Measurements from ENCODE around the gene SDHA.
A peak's percentile ranks its signal among the peaks of the same experiment; 100 is the strongest.
"Not testable (repeated sequence)": the region's sequence is repeated elsewhere in the genome, so short reads cannot be mapped to it uniquely, and the experiment has no call there.

Gene SDHA

DNA sequence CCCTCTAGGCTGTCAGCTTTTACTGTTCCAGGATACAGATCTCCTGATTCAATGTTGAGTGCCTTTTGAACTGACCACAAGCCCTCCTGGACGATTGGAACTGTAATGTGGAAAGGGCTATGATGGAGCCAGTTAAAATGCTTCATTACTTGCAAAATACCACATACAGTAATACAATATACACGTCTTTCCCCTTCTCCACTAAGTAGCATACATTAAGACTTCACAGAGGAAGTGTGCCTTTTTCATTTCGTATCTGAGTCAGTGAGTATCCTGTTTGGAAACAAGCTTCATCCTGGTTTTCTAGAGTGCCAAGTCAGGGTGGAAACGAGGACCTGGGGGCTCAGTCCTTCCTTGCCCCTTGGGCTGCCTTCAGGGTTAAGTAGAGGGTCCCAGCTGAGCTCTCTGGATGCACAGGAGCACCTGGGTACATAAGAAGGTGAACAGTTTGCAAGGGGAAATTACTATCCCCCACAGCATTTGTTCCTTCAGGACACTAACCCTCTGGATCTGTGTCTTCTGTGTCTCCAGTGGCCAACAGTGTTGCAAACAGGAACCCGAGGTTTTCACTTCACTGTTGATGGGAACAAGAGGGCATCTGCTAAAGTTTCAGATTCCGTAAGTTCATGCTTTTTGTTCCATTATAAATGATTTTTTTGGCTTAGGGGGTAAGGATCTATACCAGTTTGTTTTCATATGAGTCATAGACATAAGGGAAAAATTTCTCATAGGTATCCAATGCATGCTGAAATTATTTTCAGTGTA, 5.0 kb downstream of the SDHA start:
- not testable (repeated sequence) for DNase-seq

DNA sequence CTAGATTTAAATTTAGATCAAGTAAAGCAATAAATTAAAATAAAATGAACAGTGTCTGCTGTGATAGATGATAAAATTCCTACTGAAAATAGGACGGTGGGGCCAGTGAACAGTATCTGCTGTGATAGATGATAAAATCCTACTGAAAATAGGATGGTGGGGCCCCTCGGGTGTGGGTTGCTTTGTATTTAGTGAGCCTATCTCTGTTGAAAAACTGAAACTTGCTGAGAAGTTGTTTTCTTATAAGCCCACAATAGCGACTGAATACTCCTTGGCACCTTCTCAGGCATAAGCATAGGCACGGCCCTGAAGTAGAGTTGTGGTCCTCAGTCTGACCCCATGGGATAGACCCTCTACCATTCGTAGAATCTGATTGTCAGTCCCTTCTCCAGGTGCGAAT, 5.7 kb downstream of the SDHA start:
- no peak for DNase-seq

DNA sequence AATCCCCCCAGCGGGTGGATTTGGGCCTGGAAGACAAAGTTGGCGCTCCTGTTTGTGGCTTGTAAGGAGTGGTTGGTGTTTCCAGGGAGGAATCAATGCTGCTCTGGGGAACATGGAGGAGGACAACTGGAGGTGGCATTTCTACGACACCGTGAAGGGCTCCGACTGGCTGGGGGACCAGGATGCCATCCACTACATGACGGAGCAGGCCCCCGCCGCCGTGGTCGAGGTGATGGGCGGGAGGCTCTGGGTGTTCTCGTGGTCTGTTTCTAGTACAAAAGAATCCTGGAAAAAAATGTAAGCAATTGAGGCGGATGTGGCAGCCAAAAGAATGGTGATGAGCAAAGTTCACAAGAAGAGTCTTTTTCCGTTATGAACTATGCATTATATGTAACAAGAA, 7.2 kb downstream of the SDHA start:
- no peak for DNase-seq

DNA sequence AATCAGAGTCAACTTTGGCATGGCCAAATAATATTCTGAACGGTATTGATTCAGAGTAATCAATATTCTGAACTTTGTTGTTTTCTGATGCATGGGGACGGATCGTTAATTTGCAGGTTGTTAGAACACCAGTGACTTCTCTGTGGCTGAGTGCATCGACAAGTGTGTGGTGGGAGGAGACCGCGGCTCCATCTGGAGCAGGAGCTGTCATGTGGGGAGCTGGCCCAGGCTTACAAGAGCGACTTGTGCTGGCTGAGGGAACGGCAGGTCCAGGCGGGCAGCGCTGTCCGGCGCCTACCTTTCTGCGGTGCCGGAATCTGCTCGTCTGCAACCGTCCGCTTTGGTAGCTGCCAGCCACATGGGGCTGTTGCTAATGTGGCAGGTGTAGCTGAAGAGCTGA, 9.3 kb downstream of the SDHA start:
- not testable (repeated sequence) for DNase-seq

DNA sequence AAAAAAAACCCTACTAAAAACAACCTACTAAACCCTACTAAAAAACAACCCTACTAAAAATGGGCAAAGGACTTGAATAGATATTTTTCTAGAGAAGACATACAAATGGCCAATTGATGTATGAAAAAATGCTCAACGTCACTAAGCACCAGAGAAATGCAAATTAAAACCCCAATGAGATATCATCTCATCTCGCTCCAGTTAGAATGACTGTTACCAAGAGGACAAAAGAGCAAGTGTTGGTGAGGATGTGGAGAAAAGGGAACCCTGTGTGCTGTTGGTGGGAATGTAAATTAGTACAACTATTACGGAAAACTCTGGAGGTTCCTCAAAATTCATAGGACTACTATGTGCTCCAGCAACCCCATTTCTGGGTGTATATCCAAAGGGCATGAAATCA, 10.8 kb downstream of the SDHA start:
- no peak for DNase-seq

DNA sequence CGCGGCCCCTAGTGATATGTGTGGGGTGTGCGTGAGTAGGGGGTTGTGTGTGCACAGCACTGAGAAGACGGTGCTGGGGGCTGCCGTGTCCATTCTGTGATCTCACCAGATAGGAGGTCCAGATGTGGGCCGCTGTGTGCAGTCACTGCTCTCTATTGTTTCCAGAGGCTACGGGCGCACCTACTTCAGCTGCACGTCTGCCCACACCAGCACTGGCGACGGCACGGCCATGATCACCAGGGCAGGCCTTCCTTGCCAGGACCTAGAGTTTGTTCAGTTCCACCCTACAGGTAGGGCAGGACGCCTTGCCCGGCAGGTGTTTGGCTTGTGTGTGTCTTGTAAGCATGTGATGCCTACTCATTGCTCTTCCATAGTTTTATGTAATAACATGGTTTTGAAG, 12.6 kb downstream of the SDHA start:
- no peak for DNase-seq

DNA sequence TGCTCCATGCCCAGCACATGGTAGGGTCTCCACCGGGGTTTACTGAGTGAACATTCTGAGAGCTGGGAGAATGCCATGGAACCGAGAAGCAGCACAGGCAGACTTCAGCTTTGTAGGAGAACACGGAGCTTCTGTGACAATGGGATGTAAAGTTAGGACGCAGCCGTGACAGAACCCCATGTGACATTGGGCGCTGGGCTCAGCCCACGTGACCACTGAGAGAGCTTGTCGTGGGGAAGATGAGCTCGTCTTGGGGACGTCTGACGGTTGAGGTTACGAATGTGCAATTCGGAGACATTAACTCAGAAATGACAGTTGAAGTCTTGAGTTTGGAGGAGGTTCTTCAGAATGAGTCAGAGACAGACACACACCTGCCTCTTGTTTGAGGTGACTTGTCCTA, 13.5 kb downstream of the SDHA start:
- DNase-seq: no peak

DNA sequence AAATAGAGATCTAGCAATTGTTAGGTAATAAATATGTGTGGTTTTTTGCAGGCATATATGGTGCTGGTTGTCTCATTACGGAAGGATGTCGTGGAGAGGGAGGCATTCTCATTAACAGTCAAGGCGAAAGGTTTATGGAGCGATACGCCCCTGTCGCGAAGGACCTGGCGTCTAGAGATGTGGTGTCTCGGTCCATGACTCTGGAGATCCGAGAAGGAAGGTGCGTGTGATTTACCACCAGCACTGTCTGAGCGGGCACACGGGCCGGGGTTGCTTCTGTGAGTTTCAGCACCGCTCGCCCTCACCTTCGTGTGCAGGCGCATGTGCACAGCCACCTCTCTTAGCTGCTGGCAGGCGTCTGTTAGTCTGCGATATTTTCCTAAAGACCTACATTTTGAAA, 15.3 kb downstream of the SDHA start:
- DNase-seq: not testable (repeated sequence)

DNA sequence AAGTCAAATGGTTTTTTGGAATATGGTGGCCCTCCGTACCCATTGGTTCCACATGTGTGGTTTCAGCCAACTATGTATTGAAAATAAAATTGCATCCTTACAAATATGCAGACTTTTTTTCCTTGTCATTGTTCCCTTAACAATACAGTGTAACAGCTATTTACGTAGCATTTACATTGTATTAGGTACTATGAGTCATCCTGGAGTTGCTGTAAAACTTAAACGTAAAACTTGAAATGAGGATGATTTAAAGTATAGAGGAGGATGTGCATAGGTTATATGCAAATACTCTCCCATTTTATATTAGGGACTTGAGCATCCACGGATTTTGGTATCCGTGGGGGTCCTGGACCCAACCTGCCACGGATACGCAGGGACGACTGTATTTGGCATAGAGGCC, 16.3 kb downstream of the SDHA start:
- no peak for DNase-seq

DNA sequence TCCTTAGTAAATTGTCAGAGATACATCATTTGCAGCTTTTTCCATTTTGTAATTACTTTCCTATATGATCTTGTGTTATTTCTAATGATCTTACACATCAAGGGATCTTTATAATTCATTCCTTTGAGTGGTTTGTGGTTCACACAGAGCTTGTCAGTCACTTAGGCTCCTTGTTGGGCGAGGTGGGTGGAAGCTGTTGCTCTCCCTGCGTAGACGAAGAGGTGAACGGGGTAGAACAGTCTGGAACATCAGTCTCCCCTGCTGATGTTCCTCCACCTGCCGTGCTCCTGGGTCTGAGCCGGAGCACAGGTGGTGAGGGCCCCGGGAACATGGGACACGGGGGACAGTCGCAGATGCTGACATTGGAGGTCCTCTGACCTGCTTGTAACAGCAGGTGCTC, 17.4 kb downstream of the SDHA start:
- not testable (repeated sequence) for DNase-seq

DNA sequence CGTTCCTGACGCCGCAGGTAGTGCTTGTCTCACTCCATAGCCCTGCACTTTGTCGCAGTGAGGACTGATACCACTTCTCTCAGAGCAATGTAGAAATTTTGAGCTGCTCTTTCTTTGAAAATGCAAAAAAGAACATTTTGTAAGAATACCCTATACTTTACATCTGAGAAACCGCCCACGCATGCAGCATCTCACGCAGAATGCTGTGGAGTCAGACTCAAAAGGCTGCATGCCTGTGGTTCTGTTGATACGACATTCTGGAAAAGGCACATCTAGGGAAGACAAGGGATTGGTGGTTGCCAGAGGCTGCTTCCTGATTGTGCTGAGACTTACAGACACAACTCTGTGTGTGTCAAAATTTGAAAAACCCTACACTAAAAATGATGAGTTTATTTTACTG, 19.8 kb downstream of the SDHA start:
- not testable (repeated sequence) for DNase-seq

DNA sequence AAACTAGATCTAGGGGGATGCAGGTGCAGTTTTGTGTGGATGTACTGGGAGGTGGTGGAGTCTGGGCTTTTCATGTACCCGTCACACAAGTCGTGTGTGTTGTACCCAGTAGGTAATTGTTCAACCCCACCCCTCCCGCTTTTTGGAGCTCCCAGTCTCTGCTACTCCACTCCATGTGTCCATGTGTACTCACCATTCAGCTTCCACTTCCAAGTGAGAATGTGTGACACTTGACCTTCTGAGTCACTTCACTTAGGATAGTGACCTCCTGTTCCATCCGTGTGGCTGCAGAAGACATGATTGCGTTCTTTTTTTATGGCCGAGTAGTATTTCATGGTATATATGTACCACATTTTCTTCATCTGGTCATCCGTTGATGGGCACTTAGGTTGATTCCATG, 22.4 kb downstream of the SDHA start:
- DNase-seq: not testable (repeated sequence)

DNA sequence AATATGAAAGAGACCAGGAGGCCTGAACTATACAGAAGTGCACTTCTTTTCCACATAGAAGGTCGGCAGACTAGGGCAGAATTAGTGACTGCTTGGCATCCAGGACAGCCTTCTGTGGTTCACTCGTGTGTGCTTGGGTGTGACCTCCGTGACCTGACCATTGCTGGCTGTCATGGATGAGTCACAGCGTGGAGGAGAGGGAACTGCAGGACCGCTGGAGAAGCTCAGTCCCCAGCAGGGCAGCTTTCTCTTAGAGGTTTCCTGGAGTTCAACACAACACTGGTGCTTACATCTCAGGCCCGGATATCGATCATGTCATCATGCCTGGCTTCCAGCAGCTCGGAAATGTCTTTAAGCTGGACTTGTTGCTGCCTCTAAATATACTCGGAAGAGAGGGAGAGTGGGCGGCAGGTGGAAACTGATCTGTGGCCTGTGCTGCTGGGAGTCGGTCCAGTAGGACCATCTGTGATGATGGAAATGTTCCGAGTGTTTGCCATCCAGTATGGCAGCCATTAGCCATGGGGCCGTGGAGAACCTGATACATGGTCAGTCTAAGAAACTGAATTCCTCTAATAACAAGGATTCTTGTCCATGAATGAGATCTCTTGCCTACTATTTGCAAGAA, 23.0 kb downstream of the SDHA start:
- DNase-seq: not testable (repeated sequence)

DNA sequence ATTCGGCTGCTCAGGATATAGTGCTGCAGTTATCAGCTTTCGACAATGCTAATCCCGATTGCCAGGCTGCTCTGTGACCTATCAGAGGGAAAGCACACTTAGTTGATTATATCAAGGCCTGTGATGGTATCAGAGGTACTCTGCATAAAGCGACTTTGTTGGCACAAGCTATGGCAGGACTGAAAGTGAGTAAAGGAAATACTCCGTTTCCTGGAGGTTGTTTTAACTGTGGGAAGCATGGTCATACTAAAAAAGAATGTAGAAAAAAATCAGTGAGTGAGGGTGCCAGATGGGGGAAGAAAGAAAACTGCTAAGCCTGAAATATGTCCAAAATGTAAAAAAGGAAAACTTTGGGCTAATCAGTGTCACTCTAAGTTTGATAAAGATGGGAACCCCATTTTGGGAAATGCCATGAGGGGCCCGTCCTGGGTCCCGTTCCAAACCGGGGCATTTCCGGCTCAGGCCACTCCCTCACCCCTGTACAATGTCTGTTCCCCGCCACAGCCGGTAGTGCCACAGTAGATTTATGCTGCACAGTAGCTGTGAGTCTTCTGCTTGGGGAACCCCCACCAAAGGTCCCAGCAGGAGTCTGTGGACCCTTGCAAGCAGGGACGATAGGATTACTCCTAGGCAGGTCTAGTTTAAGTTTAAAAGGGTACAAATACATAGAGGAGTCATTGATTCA, 25.7 kb downstream of the SDHA start:
- DNase-seq: peak in 1 of 2 experiments; percentile 16

DNA sequence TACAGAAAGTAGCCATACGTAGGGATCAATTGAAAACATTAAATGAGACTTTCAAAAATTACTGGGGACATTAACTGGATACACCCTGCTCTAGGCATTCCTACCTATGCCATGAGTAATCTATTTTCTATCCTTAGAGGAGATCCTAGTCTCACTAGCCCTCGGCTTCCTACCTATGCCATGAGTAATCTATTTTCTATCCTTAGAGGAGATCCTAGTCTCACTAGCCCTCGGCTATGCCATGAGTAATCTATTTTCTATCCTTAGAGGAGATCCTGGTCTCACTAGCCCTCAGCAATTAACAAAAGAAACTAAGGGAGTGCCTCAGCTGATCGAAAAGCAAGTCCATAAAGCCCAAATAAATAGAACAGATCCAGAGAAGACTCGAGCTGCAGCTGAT, 27.6 kb downstream of the SDHA start:
- not testable (repeated sequence) for DNase-seq

DNA sequence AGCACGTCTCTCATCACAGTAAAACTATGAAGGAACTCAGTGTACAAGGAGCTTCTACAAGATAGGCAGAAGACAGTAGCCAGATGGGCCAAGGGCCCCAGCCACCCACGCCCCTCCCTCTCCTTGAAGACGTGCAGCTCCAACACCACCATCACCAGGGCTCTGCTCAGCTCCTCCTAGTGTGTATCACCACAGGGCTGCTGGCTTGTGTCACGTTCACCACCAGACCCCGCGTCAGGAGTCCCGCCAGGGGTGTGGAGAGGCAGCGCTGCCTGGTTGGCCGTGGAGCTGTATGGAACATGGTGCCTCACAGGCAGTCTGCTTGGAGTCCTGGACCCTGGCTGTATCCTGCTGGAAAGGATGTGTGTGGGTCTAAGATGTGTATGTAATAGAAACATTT, 32.3 kb downstream of the SDHA start:
- DNase-seq: not testable (repeated sequence)

DNA sequence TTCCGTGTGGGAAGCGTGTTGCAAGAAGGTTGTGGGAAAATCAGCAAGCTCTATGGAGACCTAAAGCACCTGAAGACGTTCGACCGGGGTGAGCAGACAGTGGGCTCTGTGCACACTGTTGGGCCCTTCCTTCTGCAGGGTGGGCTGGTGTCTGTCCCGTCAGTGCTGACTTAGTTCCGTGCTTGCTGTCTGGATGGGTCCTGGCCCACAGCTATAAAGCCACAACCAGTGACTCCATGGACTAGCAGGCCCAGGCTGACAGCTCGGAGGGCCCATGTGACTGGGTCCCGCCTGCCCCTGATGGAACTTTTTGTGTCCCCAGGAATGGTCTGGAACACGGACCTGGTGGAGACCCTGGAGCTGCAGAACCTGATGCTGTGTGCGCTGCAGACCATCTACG, 32.9 kb downstream of the SDHA start:
- DNase-seq: not testable (repeated sequence)

DNA sequence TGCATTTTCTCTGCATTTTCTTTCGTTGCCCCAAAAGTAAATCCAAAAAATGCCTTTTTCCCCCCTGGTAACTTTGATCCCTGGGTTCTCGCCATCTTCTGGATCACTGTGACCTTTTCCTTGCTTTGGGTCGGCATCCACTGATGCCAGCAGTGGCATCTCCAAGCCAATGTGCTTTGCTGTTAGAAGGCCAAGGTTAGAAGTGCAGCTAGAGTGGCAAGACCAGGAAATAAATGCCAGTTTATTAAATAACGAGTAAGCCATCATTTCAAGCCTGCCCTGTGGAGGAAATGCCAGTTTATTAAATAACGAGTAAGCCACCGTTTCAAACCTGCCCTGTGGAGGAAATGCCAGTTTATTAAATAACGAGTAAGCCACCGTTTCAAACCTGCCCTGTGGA, 33.4 kb downstream of the SDHA start:
- not testable (repeated sequence) for DNase-seq

DNA sequence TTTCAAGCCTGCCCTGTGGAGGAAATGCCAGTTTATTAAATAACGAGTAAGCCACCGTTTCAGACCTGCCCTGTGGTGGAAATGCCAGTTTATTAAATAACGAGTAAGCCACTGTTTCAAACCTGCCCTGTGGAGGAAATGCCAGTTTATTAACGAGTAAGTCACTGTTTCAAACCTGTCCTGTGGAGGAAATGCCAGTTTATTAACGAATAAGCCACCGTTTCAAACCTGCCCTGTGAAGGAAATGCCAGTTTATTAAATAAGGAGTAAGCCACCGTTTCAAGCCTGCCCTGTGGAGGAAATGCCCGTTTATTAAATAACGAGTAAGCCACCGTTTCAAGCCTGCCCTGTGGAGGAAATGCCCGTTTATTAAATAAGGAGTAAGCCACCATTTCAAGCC, 33.9 kb downstream of the SDHA start:
- DNase-seq: not testable (repeated sequence)

DNA sequence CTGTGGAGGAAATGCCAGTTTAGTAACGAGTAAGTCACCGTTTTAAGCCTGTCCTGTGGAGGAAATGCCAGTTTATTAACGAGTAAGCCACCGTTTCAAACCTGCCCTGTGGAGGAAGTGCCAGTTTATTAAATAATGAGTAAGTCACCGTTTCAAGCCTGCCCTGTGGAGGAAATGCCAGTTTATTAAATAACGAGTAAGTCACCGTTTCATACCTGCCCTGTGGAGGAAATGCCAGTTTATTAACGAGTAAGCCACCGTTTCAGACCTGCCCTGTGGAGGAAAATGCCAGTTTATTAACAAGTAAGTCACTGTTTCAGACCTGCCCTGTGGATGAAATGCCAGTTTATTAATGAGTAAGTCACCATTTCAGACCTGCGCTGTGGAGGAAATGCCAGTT, 34.4 kb downstream of the SDHA start:
- no peak for DNase-seq

DNA sequence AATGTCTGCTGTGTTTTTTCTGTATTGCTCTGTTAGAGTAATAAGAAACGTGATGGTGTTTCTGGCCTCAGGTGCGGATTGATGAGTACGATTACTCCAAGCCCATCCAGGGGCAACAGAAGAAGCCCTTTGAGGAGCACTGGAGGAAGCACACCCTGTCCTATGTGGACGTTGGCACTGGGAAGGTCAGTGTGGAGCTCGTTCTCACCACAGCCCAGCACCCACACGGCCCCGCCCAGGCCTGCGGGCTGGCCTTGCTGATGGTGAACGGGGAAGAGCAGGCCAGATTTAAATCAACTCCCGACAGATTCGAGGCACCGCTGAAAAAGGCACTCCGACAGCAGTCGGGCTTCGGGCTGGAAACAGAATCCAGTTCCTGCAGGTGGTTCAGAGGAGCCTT, 36.2 kb downstream of the SDHA start:
- not testable (repeated sequence) for DNase-seq

DNA sequence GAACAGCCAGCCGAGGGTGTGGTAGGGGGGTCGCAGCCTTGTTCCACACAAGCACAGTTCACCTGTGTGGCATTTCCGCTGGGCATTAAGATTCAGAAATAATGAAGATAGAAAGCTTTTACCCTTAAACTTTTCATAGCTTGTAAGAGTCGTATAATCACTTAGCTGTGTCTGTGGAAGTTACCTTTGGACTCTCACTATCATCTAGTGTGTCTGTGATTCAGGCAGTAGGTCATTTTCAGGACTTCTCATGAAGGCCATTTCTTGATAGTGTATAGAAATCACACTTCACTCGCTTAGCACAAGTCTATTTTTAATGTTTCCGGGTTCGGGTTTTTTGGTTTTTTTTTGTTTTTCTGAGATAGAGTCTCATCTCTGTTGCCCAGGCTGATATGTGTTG, 37.0 kb downstream of the SDHA start:
- DNase-seq: not testable (repeated sequence)

DNA sequence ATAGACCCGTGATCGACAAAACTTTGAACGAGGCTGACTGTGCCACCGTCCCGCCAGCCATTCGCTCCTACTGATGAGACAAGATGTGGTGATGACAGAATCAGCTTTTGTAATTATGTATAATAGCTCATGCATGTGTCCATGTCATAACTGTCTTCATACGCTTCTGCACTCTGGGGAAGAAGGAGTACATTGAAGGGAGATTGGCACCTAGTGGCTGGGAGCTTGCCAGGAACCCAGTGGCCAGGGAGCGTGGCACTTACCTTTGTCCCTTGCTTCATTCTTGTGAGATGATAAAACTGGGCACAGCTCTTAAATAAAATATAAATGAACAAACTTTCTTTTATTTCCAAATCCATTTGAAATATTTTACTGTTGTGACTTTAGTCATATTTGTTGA, 38.2 kb downstream of the SDHA start:
- DNase-seq: not testable (repeated sequence)

DNA sequence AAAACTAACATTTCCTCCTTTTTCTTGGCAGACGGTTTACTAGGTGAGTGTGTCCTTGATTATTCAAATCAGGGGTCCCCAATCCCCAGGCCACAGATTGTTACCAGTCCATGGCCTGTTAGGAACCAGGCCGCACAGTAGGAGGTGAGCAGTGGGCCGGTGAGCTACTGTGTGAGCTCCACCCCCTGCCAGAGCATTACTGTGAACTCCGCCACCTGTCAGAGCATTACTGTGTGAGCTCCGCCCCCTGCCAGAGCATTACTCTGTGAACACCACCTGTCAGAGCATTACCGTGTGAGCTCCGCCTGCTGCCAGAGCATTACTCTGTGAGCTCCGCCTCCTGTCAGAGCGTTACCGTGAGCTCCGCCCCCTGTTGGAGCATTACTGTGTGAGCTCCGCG, 39.0 kb downstream of the SDHA start:
- DNase-seq: no peak
